GM19035 (cell line): ENCODE data around the gene NEURL1.

ENCODE experiments used
- ATAC-seq: cut with Tn5 transposase; IDR thresholded peaks from one replicate; pipeline ENCODE4 v1.9.1; 2021; ENCODE audit not compliant: unreplicated experiment

NEURL1 gene

DNA sequence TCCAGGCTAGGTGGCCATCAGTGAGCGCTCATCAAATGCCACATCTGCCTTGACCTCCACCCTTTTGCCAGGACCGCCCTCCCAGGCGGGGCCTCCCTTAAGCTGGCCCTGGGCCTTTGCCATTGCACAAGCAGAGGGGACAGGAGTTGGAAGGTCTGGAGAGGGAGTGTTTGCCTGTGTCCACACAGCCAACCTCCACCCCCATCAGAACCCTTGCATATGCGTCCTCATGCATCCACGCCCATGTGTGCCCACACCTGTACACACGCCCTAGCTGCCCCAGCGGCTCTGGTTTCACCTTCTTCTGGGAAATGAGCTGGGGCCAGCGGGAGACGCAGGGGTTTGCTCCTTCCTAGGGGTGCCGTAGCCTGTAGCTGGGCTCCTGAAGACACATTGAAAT lies 64.0 kb downstream of the NEURL1 start:
- ATAC-seq: no peak

DNA sequence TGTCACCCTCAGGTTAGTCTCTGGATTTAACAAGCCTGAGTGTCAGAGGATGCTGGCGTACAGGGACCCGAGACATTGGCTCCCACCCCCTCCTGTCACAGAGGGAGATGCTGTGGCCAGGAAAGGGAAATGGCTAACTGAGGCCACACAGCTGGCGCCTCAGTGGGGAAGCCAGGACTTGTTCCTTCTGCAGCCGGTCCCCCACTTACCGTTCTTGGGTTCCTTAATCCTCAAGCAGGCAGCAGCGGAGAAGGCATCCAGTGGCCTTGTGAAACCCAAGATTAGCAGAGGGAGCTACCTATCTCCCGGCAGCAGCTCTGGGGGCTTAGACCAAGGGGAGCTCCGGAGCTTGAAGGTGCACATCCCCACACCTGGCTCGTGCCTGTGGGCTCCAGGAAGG lies 65.4 kb downstream of the NEURL1 start:
- no peak for ATAC-seq

DNA sequence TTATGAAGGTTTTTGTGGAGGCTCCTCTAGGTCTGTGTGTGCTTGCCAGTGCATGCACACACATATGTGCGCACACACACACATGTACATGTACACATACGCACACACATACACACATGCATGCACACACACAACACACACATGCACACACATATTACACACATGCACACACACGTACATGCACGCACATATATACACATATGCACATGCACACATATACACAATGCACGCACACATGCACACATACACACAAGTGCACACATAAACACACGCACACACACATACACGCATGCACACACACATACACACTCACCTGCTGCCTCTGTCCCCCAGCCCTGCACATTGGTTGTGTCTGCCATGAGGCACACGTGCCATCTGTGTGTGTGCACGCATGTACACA lies 66.3 kb downstream of the NEURL1 start:
- ATAC-seq: no peak

DNA sequence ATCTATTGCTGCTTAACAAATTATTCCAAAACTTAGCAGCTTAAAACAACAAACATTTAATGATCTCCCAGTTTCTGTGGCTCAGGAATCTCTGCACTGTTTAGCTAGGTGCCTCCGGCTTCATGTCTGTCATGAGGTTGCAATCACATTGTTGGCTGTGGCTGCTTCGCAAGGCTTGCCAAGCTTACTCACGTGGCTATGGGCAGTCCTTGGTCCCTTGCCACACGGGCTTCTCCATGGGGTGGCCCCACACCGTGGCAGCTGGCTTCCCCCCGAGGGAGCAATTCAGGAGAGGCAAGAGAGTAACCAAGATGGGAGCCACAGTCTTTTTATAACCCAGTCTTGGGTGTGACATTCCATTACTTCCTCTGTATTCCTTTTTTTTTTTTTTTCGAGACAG lies 67.4 kb downstream of the NEURL1 start:
- ATAC-seq: no peak

DNA sequence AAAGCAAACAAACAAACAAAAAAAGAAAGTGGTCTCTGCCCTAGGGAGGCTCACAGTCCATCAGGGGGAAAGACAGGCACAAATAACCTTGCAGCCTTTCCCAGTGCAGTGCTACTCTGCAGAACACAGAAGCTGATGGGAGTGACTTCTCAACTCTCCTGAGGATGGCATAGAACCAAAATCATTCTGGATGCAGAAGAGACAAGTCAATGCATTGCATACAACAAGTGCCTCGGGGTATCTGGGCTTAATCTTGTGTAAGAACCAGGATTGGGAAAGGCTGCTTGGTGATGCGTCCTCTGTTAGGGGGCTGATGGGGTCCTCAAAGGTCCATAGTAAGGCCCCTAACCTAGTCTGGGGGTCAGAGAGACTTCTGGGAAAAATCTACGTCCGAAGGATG lies 68.9 kb downstream of the NEURL1 start:
- no peak for ATAC-seq

GRCh38 chr10:103563231-103564115 lies 70.0 kb downstream of the NEURL1 start:
- ATAC-seq: no peak

DNA sequence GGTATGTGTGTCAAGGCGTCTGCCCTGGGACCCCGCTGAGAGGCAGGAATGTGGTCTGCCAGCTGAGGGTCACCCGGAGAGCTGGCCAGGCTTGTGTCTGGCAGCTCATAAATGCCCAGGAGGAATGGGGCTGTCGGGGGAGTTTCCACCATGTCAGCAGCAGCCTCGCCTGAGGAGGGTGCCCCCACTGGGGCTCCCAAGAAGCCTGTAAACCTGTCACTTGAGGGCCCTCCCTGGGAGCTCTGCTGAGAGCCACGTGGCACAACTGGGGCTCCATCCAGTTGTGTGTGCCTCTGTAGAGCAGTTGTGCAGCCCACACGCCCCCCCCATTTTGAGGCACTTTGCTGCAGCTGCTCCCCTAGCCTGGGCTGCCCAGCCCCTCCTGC lies 70.6 kb downstream of the NEURL1 start:
- no peak for ATAC-seq

GRCh38 chr10:103564776-103565520 lies 71.4 kb downstream of the NEURL1 start:
- ATAC-seq: no peak

DNA sequence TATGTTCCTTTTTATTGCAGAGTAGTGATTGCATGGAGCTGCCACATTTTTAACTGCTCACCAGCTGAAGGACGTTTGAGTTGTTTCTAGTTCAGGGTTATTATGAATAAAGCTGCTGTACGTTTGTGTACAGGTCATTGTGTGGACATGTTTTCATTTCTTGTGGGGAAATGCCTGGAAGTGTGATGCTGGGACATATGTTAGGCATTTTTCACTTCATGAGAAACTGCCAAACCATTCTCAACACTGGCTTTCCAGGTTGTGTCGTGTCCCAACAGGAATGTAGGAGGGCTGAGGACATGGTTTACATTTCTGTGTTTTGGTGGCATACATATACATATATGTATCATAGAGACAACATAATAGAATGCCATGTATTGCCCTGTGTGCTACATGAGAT lies 73.0 kb downstream of the NEURL1 start:
- no peak for ATAC-seq

- ATAC-seq: no peak
Observed at GRCh38 chr10:103568505-103568904, 75.0 kb downstream of the NEURL1 start.

DNA sequence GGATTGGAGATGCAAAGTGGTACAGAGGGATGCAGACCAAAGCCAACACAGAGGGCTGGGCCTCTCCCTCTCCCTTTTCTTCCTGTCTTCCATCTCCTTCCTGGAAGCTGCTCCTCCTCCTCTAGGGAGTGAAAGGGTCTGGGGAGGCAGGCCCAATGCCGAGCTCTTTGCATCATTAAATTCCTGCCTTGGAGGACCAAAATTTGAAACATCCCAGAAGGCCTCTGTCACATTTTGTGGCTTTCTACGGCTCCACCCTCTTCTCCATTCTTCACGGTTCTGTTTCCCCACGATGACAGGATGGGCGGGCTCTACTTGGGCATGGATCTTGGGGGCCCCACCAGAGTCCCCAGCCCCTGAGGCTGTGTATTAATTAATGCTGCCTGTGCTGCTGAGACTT lies 76.4 kb downstream of the NEURL1 start:
- ATAC-seq: no peak

- no peak for ATAC-seq
Observed at GRCh38 chr10:103570844-103571655, 77.5 kb downstream of the NEURL1 start.

GRCh38 chr10:103571656-103571975 lies 78.1 kb downstream of the NEURL1 start:
- no peak for ATAC-seq

DNA sequence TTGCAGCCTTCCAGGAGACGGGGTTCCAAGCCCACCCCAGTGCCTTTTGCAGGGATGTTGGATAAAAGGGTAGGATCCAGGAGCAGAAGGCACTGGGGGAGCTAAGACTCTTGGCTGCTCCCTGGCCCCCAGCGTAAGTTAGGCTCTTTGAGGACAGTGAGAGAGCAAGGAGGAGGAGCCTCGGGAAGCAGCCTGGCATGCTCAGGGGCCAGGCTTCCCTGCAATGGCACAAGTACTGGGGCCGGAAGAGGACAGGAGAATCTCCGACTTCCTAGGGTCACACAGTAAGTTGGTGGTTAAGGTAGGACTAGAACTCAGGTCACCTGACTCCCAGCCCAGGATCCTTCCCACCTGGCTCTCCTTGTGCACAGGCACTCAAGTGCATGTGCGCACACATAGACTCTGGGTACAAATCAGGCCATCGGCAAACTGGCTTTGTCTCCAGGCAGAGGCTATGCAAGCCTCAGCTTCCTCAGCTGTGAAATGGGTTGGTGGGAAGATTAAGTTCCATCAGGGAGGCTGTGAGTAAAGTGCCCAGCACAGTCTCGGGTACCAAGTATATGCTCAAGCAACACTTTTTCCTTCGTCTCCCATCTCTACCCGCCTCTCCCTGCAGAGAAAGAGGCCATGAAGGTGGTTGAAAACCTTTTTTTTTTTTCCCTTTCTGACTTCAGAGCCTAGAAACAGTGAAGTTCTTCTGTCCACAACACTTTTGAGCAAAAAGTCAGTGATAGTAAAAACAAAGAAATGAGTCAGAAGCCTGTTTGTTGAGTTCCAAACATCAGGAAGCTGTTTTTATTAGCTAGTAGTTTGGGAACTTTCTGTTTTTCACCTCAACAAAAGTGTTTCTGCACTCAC lies 79.1 kb downstream of the NEURL1 start:
- ATAC-seq: no peak

GRCh38 chr10:103573205-103573487 lies 79.6 kb downstream of the NEURL1 start:
- ATAC-seq: no peak

DNA sequence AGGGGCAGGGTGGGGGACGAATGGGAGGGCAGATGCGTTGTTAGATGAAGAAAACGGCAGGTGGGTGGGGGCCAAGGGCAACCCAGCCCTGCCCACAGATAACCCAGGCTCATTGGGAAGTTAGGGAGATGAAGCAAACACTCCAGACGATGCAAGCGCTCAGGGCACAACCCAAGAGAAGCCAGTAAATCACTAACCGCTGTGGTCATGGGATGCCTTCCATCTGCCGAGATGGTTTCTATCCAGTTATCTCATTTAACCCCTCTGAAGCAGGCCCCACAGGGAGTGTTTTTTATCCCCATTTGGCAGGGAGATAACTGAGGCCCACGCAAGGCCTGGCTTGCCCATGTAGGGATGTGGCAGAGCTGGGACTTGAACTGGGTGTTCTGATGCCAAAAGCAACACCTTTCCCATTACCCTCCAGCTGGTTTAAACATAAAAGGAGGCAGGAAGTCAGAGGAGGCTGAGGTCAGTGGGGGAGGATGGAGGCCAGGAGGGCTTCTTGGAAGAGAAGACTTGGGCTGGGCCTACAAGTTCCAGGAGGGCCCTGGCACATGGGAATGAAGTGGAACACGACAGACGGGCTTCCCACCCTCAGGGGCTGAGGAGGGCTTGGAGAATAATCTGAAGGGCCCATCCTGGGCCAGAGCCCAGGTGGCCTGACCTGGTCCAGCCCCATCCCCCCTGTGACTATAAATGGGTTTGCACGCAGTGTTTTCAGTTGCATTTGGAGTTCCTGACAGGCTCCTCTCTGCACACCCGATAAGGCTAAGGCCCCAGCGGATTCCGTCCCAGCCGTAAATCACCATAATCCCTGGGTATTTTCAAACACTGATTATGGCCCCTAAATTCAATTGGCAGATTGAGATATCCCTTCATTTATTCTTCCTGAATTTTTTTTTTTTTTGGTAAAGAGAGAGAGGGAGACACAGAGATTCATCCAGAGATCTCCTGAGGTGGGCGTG lies 80.9 kb downstream of the NEURL1 start:
- no peak for ATAC-seq

- no peak for ATAC-seq
Observed at GRCh38 chr10:103575416-103576075, 82.0 kb downstream of the NEURL1 start.

DNA sequence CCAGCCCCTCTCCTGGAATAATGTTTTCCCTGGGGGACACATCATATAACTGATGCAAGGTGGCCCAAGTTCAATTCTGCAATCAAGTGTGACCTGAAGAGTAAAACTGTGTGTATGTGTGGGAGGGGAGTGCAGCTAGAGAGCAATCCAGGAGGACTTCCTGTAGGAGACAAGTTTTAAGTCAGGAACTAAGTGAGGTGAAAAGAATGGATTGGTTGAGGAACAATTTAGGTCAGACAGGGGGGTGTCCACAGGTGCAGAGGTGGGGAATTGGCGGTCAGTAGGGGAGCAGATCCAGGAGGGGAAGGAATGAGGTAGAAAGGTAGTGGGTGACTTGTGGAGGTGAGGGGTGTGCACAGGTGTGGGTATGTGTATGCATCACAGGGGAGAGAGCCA lies 82.6 kb downstream of the NEURL1 start:
- no peak for ATAC-seq

- no peak for ATAC-seq
Observed at GRCh38 chr10:103576862-103577261, 83.4 kb downstream of the NEURL1 start.
